HepG2 (cell line): ENCODE data around the gene PHYH. TPM values are rescaled to one million over a fixed set of nuclear protein-coding genes. Genes with fewer than 3 reads are reported as not detected.
A peak's percentile ranks its signal among the peaks of the same experiment; 100 is the strongest.

Experiments used
- ATF1 ChIP-seq: IDR thresholded peaks from 2 replicates; pipeline ENCODE4 v1.6.1; 2016; ENCODE audit warnings: mild to moderate bottlenecking, control low read depth
- ATF7 ChIP-seq, 2 experiments: fragments of 450-650 bp in 1 of 2; sonication (generic) in 1 of 2; formaldehyde crosslinking in 1 of 2; IDR thresholded peaks; 2 replicates each; pipeline versions ENCODE4 v1.4.0 to v1.6.1; 2016 to 2020; ENCODE audit warnings: antibody characterized with exemption in 1 of 2, mild to moderate bottlenecking in 1 of 2, missing genetic modification reagents in 1 of 2
- CBX1 ChIP-seq: IDR thresholded peaks from one replicate; pipeline ENCODE4 v1.6.1; 2016; ENCODE audit warnings: antibody characterized with exemption, low read depth
- ELF4 ChIP-seq: sonication (generic); formaldehyde crosslinking; IDR thresholded peaks from 2 replicates; pipeline ENCODE4 v1.5.0; 2020; ENCODE audit warnings: missing genetic modification reagents, mild to moderate bottlenecking, moderate library complexity, borderline replicate concordance
- GABPB1 ChIP-seq: IDR thresholded peaks from 2 replicates; pipeline ENCODE4 v1.6.1; 2016; ENCODE audit warnings: mild to moderate bottlenecking, missing genetic modification reagents, moderate library complexity, missing compliant biosample characterization
- KMT2A ChIP-seq: sonication (generic); formaldehyde crosslinking; IDR thresholded peaks from 2 replicates; pipeline ENCODE4 v1.4.0; 2020; ENCODE audit warnings: missing genetic modification reagents
- MBNL3 ChIP-seq: fragments of 250-450 bp; sonication (Bioruptor Pico); conservative IDR thresholded peaks from 2 replicates; pipeline ENCODE4 v1.8.0; 2022; ENCODE audit warnings: mild to moderate bottlenecking, inconsistent platforms
- MIXL1 ChIP-seq: IDR thresholded peaks from 2 replicates; pipeline ENCODE4 v1.6.1; 2016
- NR2F6 ChIP-seq, 2 experiments: IDR thresholded peaks; 2 replicates each; pipeline ENCODE4 v1.6.1; 2016; ENCODE audit warnings: antibody characterized with exemption in 1 of 2, mild to moderate bottlenecking in 1 of 2
- PHF5A ChIP-seq: IDR thresholded peaks from one replicate; pipeline ENCODE4 v1.6.1; 2018; ENCODE audit warnings: low read depth, missing genetic modification reagents; ENCODE audit not compliant: unreplicated experiment
- PRDM4 ChIP-seq: sonication (generic); formaldehyde crosslinking; IDR thresholded peaks from 2 replicates; pipeline ENCODE4 v1.9.0; 2021; ENCODE audit warnings: missing genetic modification reagents, borderline replicate concordance
- SRY ChIP-seq: sonication (generic); formaldehyde crosslinking; IDR thresholded peaks from 2 replicates; pipeline ENCODE4 v1.8.0; 2022; ENCODE audit warnings: mild to moderate bottlenecking, missing genetic modification reagents
- ZBTB25 ChIP-seq: IDR thresholded peaks from 2 replicates; pipeline ENCODE4 v1.6.1; 2018; ENCODE audit warnings: missing genetic modification reagents
- ZFP90 ChIP-seq: sonication (generic); formaldehyde crosslinking; IDR thresholded peaks from 2 replicates; pipeline ENCODE4 v1.8.0; 2022; ENCODE audit warnings: missing genetic modification reagents, mild to moderate bottlenecking, inconsistent platforms, borderline replicate concordance
- ZNF207 ChIP-seq: fragments of 450-650 bp; IDR thresholded peaks from 2 replicates; pipeline ENCODE4 v1.6.1; 2016; ENCODE audit warnings: antibody characterized with exemption, borderline replicate concordance
- ZNF761 ChIP-seq: sonication (generic); formaldehyde crosslinking; conservative IDR thresholded peaks from 2 replicates; pipeline ENCODE4 v1.4.0; 2020; ENCODE audit warnings: mild to moderate bottlenecking, missing genetic modification reagents
- ZSCAN22 ChIP-seq: sonication (generic); formaldehyde crosslinking; IDR thresholded peaks from 2 replicates; pipeline ENCODE4 v1.4.0; 2020; ENCODE audit warnings: mild to moderate bottlenecking, missing genetic modification reagents
- polyA plus RNA-seq, 8 experiments: library from polyadenylated mRNA; depleted of rRNA in 3 of 8; stranded (reverse) in 7 of 8; unstranded in 1 of 8; fragments of >200 nt; fragmentation: Illumina TruSeq in 4 of 8; extraction: Trizol in 4 of 8; gene quantifications; 2 replicates each; pipeline versions ENCODE4 v1.2.1 to v1.2.3, GENCODE V29; 2011 to 2016; ENCODE audit warnings: low read depth in 4 of 8, missing spikeins in 1 of 8, mixed read lengths in 1 of 8; ENCODE audit not compliant: insufficient read depth in 1 of 8
- total RNA-seq, 5 experiments: library from RNA; depleted of rRNA; stranded (reverse); fragments of >200 nt; fragmentation: Illumina TruSeq; extraction: Trizol; gene quantifications; 2 replicates each; pipeline ENCODE4 v1.2.3, GENCODE V29; 2016; ENCODE audit warnings: low read depth in 1 of 5
- TF ChIP-seq, protein P1 (sequence below): sonication (generic); formaldehyde crosslinking; conservative IDR thresholded peaks from 2 replicates; pipeline ENCODE4 v1.5.0; 2020; ENCODE audit warnings: missing genetic modification reagents
- TF ChIP-seq, protein P2 (sequence below): IDR thresholded peaks from 2 replicates; pipeline ENCODE4 v1.6.1; 2012; ENCODE audit warnings: low read length, improper control_type of control experiment

Gene PHYH
- total and polyA plus RNA-seq, 2 of the 13 experiments (the other 11 are each of a cell fraction or from before 2014, with no cell fraction given) = 27.2 to 34.5 TPM

GRCh38 chr10:13291821-13292773 is 7.8 kb downstream of the PHYH start (continued):
- no peak for TF ChIP-seq NR2F6 (IDR thresholded peaks at IDR 0.05)
- TF ChIP-seq NR2F6 (CRISPR knock-in tag; IDR thresholded peaks at IDR 0.05) = 0 out of 2 replicates have a peak, but pooled peaks have one; percentile 32
- TF ChIP-seq PRDM4 (CRISPR knock-in tag) = no peak
- TF ChIP-seq, protein P1, sequence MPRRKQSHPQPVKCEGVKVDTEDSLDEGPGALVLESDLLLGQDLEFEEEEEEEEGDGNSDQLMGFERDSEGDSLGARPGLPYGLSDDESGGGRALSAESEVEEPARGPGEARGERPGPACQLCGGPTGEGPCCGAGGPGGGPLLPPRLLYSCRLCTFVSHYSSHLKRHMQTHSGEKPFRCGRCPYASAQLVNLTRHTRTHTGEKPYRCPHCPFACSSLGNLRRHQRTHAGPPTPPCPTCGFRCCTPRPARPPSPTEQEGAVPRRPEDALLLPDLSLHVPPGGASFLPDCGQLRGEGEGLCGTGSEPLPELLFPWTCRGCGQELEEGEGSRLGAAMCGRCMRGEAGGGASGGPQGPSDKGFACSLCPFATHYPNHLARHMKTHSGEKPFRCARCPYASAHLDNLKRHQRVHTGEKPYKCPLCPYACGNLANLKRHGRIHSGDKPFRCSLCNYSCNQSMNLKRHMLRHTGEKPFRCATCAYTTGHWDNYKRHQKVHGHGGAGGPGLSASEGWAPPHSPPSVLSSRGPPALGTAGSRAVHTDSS (CRISPR knock-in tag) = no peak
- no peak for TF ChIP-seq ATF1 (CRISPR knock-in tag)
- no peak for TF ChIP-seq CBX1
- no peak for TF ChIP-seq ZSCAN22 (CRISPR knock-in tag)
- no peak for TF ChIP-seq GABPB1 (CRISPR knock-in tag)
- no peak for TF ChIP-seq ELF4 (CRISPR knock-in tag)
- TF ChIP-seq, protein P2, sequence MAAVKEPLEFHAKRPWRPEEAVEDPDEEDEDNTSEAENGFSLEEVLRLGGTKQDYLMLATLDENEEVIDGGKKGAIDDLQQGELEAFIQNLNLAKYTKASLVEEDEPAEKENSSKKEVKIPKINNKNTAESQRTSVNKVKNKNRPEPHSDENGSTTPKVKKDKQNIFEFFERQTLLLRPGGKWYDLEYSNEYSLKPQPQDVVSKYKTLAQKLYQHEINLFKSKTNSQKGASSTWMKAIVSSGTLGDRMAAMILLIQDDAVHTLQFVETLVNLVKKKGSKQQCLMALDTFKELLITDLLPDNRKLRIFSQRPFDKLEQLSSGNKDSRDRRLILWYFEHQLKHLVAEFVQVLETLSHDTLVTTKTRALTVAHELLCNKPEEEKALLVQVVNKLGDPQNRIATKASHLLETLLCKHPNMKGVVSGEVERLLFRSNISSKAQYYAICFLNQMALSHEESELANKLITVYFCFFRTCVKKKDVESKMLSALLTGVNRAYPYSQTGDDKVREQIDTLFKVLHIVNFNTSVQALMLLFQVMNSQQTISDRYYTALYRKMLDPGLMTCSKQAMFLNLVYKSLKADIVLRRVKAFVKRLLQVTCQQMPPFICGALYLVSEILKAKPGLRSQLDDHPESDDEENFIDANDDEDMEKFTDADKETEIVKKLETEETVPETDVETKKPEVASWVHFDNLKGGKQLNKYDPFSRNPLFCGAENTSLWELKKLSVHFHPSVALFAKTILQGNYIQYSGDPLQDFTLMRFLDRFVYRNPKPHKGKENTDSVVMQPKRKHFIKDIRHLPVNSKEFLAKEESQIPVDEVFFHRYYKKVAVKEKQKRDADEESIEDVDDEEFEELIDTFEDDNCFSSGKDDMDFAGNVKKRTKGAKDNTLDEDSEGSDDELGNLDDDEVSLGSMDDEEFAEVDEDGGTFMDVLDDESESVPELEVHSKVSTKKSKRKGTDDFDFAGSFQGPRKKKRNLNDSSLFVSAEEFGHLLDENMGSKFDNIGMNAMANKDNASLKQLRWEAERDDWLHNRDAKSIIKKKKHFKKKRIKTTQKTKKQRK = no peak
- TF ChIP-seq ZBTB25 (CRISPR knock-in tag) = no peak
- no peak for TF ChIP-seq MBNL3
- no peak for TF ChIP-seq ZFP90
- TF ChIP-seq PHF5A (CRISPR knock-in tag) = no peak
- TF ChIP-seq ATF7 (IDR thresholded peaks at IDR 0.05) = no peak
- TF ChIP-seq ATF7 (CRISPR knock-in tag; IDR thresholded peaks at IDR 0.05) = no peak
- TF ChIP-seq ZNF761 (CRISPR knock-in tag) = no peak
- TF ChIP-seq KMT2A (CRISPR knock-in tag) = no peak
- no peak for TF ChIP-seq SRY (CRISPR knock-in tag)
- TF ChIP-seq ZNF207 = no peak
- TF ChIP-seq MIXL1 = 0 out of 2 replicates have a peak, but pooled peaks have one; percentile 36
